ENCODE data around the gene RIMBP2. TPM values are rescaled to one million over a fixed set of nuclear protein-coding genes. Genes with fewer than 3 reads are reported as not detected.

The RIMBP2 gene
- total RNA-seq, 1 experiment from 2014 or later = not detected

DNA sequence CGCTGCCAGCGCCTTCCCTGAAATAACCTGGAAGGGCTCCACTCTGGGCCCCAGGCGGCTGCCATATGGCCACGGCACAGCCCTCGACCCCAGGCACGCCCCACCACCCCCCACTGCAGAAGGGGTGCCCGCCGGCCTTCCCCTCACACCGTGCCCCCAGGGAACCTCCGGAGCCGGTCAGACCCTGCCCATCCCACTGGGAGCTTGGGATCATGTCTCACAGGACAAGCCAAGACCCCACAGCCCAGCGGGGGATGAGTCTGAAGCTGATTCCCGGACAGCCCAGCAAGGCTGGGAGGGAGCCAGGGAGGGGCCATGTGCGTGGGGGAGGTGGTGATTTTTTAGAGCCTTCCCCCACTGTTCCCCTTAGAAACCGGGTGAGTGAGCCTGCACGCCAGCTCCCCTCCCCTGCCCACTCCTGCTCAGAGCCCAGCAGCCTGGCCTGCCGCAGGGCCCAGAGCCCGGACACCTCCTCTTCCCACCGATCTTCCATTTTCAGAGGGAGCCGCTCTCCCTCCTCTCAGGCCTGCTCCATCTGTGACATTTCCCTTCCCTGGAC lies 1.4 kb downstream of the RIMBP2 start:
- BruUV-seq (replicated peaks) = no TSS peak
- no peak for DNase-seq
- H3K4me1 ChIP-seq = no peaks in the 10 kb centered on the region
- Mint-ChIP-seq H3K36me3 (ENCODE audit: insufficient read depth, unreplicated experiment) (no peaks in the 10 kb centered on the region), H3K4me1 (ENCODE audit: low read depth, unreplicated experiment) (no peaks in the 10 kb centered on the region), H3K27ac (ENCODE audit: unreplicated experiment) (no peak overlapping the region), H3K4me3 (ENCODE audit: unreplicated experiment) (no peak overlapping the region), H3K27me3 (ENCODE audit: insufficient read depth, unreplicated experiment) (peaks cover 24% of the 10 kb centered on the region), H3K9me3 (ENCODE audit: unreplicated experiment) (no peaks in the 10 kb centered on the region)
- H3K36me3 ChIP-seq (ENCODE audit: control insufficient read depth, insufficient read depth, low read length) = no peaks in the 10 kb centered on the region
- H3K27me3 ChIP-seq (replicated peaks; ENCODE audit: control insufficient read depth, insufficient read depth, low read length) = no peaks in the 10 kb centered on the region
- H3K4me3 ChIP-seq (ENCODE audit: low read depth, low read length) = no peak overlapping the region
- TF ChIP-seq, protein P1, sequence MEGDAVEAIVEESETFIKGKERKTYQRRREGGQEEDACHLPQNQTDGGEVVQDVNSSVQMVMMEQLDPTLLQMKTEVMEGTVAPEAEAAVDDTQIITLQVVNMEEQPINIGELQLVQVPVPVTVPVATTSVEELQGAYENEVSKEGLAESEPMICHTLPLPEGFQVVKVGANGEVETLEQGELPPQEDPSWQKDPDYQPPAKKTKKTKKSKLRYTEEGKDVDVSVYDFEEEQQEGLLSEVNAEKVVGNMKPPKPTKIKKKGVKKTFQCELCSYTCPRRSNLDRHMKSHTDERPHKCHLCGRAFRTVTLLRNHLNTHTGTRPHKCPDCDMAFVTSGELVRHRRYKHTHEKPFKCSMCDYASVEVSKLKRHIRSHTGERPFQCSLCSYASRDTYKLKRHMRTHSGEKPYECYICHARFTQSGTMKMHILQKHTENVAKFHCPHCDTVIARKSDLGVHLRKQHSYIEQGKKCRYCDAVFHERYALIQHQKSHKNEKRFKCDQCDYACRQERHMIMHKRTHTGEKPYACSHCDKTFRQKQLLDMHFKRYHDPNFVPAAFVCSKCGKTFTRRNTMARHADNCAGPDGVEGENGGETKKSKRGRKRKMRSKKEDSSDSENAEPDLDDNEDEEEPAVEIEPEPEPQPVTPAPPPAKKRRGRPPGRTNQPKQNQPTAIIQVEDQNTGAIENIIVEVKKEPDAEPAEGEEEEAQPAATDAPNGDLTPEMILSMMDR (IDR thresholded peaks at IDR 0.05; ENCODE audit: insufficient read depth in 1 of 2, low read depth in 1 of 2, low read length in 1 of 2, severe bottlenecking in 1 of 2, unreplicated experiment in 1 of 2) = no peak
- POLR2A ChIA-PET = no interaction called here
- CTCF ChIA-PET = no interaction called here
- 0 out of 2 replicates have a peak, but pooled peaks cover 3% of the 10 kb centered on the region for H3K9me3 ChIP-seq
- intact Hi-C loops (cut with micrococcal nuclease; ENCODE audit: unreplicated experiment) = no loop called here

- intact Hi-C loops (cut with micrococcal nuclease; ENCODE audit: unreplicated experiment) = no loop called here
- DNase-seq = no peak
- H3K27me3 ChIP-seq (replicated peaks; ENCODE audit: control insufficient read depth, insufficient read depth, low read length) = no peaks in the 10 kb centered on the region
- POLR2A ChIA-PET = no interaction called here
- Mint-ChIP-seq H3K9me3 (ENCODE audit: unreplicated experiment) (no peaks in the 10 kb centered on the region), H3K27me3 (ENCODE audit: insufficient read depth, unreplicated experiment) (peaks cover 24% of the 10 kb centered on the region), H3K36me3 (ENCODE audit: insufficient read depth, unreplicated experiment) (no peaks in the 10 kb centered on the region), H3K27ac (ENCODE audit: unreplicated experiment) (no peak overlapping the region), H3K4me3 (ENCODE audit: unreplicated experiment) (no peak overlapping the region), H3K4me1 (ENCODE audit: low read depth, unreplicated experiment) (no peaks in the 10 kb centered on the region)
- TF ChIP-seq, protein P1 (IDR thresholded peaks at IDR 0.05; ENCODE audit: insufficient read depth in 1 of 2, low read depth in 1 of 2, low read length in 1 of 2, severe bottlenecking in 1 of 2, unreplicated experiment in 1 of 2) = no peak
- 0 out of 2 replicates have a peak, but pooled peaks cover 3% of the 10 kb centered on the region for H3K9me3 ChIP-seq
- H3K4me3 ChIP-seq (ENCODE audit: low read depth, low read length) = no peak overlapping the region
- BruUV-seq (replicated peaks) = no TSS peak
- no peaks in the 10 kb centered on the region for H3K4me1 ChIP-seq
- CTCF ChIA-PET = no interaction called here
- no peaks in the 10 kb centered on the region for H3K36me3 ChIP-seq (ENCODE audit: control insufficient read depth, insufficient read depth, low read length)
Observed at GRCh38 chr12:130714091-130714590, 2.0 kb downstream of the RIMBP2 start.

- H3K27me3 Mint-ChIP-seq (ENCODE audit: insufficient read depth, unreplicated experiment) = peaks cover 24% of the 10 kb centered on the region
- intact Hi-C loops (cut with micrococcal nuclease; ENCODE audit: unreplicated experiment) = no loop called here
- POLR2A ChIA-PET = no interaction called here
- TF ChIP-seq, protein P1 (IDR thresholded peaks at IDR 0.05; ENCODE audit: insufficient read depth in 1 of 2, low read depth in 1 of 2, low read length in 1 of 2, severe bottlenecking in 1 of 2, unreplicated experiment in 1 of 2) = no peak
- no TSS peak for BruUV-seq (replicated peaks)
- H3K9me3 Mint-ChIP-seq (ENCODE audit: unreplicated experiment) = no peaks in the 10 kb centered on the region
- H3K4me1 Mint-ChIP-seq (ENCODE audit: low read depth, unreplicated experiment) = no peaks in the 10 kb centered on the region
- H3K9me3 ChIP-seq = 0 out of 2 replicates have a peak, but pooled peaks cover 3% of the 10 kb centered on the region
- H3K4me3 ChIP-seq (ENCODE audit: low read depth, low read length) = no peak overlapping the region
- no peaks in the 10 kb centered on the region for H3K4me1 ChIP-seq
- CTCF ChIA-PET = no interaction called here
- H3K27me3 ChIP-seq (replicated peaks; ENCODE audit: control insufficient read depth, insufficient read depth, low read length) = no peaks in the 10 kb centered on the region
- H3K36me3 Mint-ChIP-seq (ENCODE audit: insufficient read depth, unreplicated experiment) = no peaks in the 10 kb centered on the region
- H3K4me3 Mint-ChIP-seq (ENCODE audit: unreplicated experiment) = no peak overlapping the region
- H3K36me3 ChIP-seq (ENCODE audit: control insufficient read depth, insufficient read depth, low read length) = no peaks in the 10 kb centered on the region
- DNase-seq = no peak
- no peak overlapping the region for H3K27ac Mint-ChIP-seq (ENCODE audit: unreplicated experiment)
Observed at GRCh38 chr12:130713581-130713991, 2.5 kb downstream of the RIMBP2 start.

Measured in Caco-2 (cell line).